Activated B cell treated with CpG ODN at 0.5 μM for 24 hours (primary cell): ENCODE measurements around the gene PMFBP1. TPM values are rescaled to one million over a fixed set of nuclear protein-coding genes. Genes with fewer than 3 reads are reported as not detected.

Source experiments
- ATAC-seq: fragments of 200-7000 bp; cut with Tn5 transposase; one replicate; pipeline ENCODE4 v1.10.0; 2021; ENCODE audit warnings: low read depth, mild to moderate bottlenecking, moderate library complexity
- CTCF ChIA-PET: fragments of 350-600 bp; sonication (Branson Sonifier 250); formaldehyde crosslinking; loops from one replicate; lab custom pipeline; 2021; ENCODE audit warnings: antibody characterized with exemption; lab: Charles Lee
- POLR2A ChIA-PET: fragments of 350-600 bp; sonication (Branson Sonifier 250); formaldehyde crosslinking; loops from one replicate; lab custom pipeline; 2021; ENCODE audit warnings: antibody characterized with exemption; lab: Charles Lee
- DNase-seq: peaks from one replicate; pipeline ENCODE4 v3.0.0; 2022
- H3K27ac Mint-ChIP-seq: one replicate; pipeline ENCODE4 v1.8.0; 2020; ENCODE audit warnings: mixed read lengths
- H3K27me3 Mint-ChIP-seq: one replicate; pipeline ENCODE4 v1.8.0; 2021; ENCODE audit warnings: mixed read lengths
- H3K36me3 Mint-ChIP-seq: one replicate; pipeline ENCODE4 v1.8.0; 2021; ENCODE audit warnings: low read depth, mixed read lengths
- H3K4me1 Mint-ChIP-seq: one replicate; pipeline ENCODE4 v1.8.0; 2021; ENCODE audit warnings: mixed read lengths
- H3K4me3 Mint-ChIP-seq: one replicate; pipeline ENCODE4 v1.8.0; 2020; ENCODE audit warnings: mild to moderate bottlenecking, mixed read lengths
- H3K9me3 Mint-ChIP-seq: one replicate; pipeline ENCODE4 v1.8.0; 2020; ENCODE audit warnings: mixed read lengths
- CTCF ChIP-seq: fragments of 200-600 bp; IDR thresholded peaks from one replicate; pipeline ENCODE4 v1.8.0; 2022; ENCODE audit warnings: antibody characterized with exemption, mild to moderate bottlenecking
- intact Hi-C: fragments of 100-400 bp; cut with micrococcal nuclease; formaldehyde crosslinking; loops from one replicate; pipeline ENCODE4 v1.15.1; 2024
- total RNA-seq: library from RNA; stranded (reverse); gene quantifications from 2 replicates; pipeline ENCODE4 v1.2.3, GENCODE V29; 2022

The PMFBP1 gene
- total RNA-seq, 1 donor from 2014 or later, result 5.7 TPM

DNA sequence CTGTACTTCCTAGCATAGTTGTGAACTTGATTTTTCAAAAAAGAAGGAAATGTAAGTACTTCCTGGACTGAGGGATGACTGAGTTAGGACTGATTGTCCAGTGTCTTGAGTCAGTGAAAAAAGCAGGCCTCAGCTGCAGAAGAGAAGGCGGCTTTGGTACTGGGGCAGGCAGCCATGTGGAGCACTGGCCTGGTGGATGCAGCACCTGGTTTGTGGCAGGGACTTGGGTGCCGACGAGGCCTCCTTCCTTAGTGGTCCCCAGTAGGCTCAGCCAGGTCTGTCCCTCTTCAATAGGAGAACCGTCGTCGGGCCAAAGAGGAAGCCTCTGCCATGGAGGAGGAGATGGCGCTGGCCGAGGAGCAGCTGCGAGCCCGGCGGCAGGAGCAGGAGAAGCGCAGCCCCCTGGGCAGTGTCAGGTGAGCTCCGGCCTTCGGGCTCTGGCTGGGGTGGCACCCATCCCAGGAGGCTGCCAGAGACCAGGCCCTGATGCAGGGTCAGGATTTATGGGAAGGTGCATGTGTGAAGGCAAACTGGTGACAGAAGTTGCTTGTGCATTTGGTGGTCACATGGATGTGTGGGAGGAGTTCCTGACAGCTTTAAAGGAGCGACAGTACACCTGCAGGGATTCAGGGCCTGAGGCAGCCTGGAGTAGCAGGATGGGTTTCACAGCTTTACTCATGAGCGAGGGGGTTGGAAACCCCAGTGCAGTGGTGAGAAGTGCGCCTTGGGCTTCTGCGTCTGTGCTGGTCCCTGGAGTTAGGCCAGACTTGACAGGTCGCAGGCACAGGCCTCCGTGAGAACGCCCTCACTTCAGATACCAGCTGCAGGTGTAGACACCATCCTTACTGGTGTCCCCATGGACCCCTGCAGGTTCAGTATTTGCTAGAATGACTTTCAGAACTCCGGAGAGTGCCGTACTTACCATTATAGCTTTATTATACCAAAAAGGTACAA, 61.0 kb downstream of the PMFBP1 start:
- peaks cover 83% of the 10 kb centered on the region for H3K36me3 Mint-ChIP-seq
- ATAC-seq (no peak), DNase-seq (no peak)
- no peak overlapping the region for H3K27ac Mint-ChIP-seq
- H3K4me1 Mint-ChIP-seq, result no peaks in the 10 kb centered on the region
- intact Hi-C loops, result no loop called here
- ChIA-PET CTCF (interaction anchor here (0.5 kb wide), 1 partner anchor 59 kb away, joined by 3 read pairs; no protein-coding TSS in a partner anchor), POLR2A (no interaction called here)
- no peaks in the 10 kb centered on the region for H3K27me3 Mint-ChIP-seq
- no peak for TF ChIP-seq CTCF
- H3K4me3 Mint-ChIP-seq, result no peak overlapping the region
- peaks cover 5% of the 10 kb centered on the region for H3K9me3 Mint-ChIP-seq

DNA sequence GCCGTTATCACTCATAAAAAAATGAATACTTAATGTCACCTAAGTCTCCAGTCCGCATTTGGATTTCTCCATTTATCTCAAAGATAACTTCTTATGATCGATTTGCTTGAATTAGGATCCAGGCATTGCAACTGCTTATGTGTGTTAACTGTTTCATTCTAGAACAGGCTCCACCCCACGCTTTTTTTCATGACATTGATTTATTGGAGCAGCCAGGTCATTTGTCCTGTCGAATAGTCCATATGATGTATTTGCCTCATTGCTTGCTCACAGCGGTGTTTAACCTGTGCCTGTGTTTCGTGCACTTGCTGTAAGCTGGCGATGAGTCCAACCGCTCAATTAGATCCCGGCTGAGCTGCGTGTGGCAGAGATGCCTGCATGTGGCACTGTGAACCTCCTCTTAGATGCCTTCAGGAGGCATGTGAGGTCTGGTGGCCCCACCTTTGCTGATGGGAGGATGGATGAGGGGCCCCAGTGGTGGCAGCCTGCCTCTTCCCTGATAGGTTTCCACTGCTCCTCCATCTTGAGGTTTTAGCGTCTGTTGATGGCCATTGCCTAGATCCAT, 61.9 kb downstream of the PMFBP1 start:
- Mint-ChIP-seq H3K9me3 (peaks cover 5% of the 10 kb centered on the region), H3K4me3 (no peak overlapping the region), H3K4me1 (no peaks in the 10 kb centered on the region), H3K36me3 (peaks cover 90% of the 10 kb centered on the region), H3K27ac (no peak overlapping the region), H3K27me3 (no peaks in the 10 kb centered on the region)
- DNase-seq, result no peak
- TF ChIP-seq CTCF, result no peak
- intact Hi-C loops, result no loop called here
- ChIA-PET POLR2A (interaction anchor here (0.6 kb wide), 1 partner anchor 127 kb away, joined by 7 read pairs; no protein-coding TSS in a partner anchor), CTCF (no interaction called here)
- ATAC-seq, result no peak

- no peak overlapping the region for H3K27ac Mint-ChIP-seq
- no peaks in the 10 kb centered on the region for H3K4me1 Mint-ChIP-seq
- ChIA-PET POLR2A (no interaction called here), CTCF (no interaction called here)
- H3K36me3 Mint-ChIP-seq, result peaks cover 96% of the 10 kb centered on the region
- H3K9me3 Mint-ChIP-seq, result no peaks in the 10 kb centered on the region
- no peak for DNase-seq
- TF ChIP-seq CTCF, result no peak
- no peaks in the 10 kb centered on the region for H3K27me3 Mint-ChIP-seq
- H3K4me3 Mint-ChIP-seq, result no peak overlapping the region
- no peak for ATAC-seq
- intact Hi-C loops, result no loop called here
Observed at GRCh38 chr16:72109300-72109699, 62.7 kb downstream of the PMFBP1 start.

- no peaks in the 10 kb centered on the region for H3K4me1 Mint-ChIP-seq
- no peak for ATAC-seq
- CTCF ChIA-PET, result no interaction called here
- TF ChIP-seq CTCF, result no peak
- H3K27me3 Mint-ChIP-seq, result no peaks in the 10 kb centered on the region
- no peak overlapping the region for H3K27ac Mint-ChIP-seq
- no peaks in the 10 kb centered on the region for H3K9me3 Mint-ChIP-seq
- no peak for DNase-seq
- H3K4me3 Mint-ChIP-seq, result no peak overlapping the region
- POLR2A ChIA-PET, result no interaction called here
- H3K36me3 Mint-ChIP-seq, result peaks cover 99% of the 10 kb centered on the region
- intact Hi-C loops, result no loop called here
Observed at GRCh38 chr16:72108353-72109102, 63.4 kb downstream of the PMFBP1 start.

- H3K36me3 Mint-ChIP-seq, result peaks cover 99% of the 10 kb centered on the region
Observed at GRCh38 chr16:72107371-72107770, 64.6 kb downstream of the PMFBP1 start.

More at GRCh38 chr16:72107371-72107770, 64.6 kb downstream of the PMFBP1 start:
- no peaks in the 10 kb centered on the region for H3K27me3 Mint-ChIP-seq
- ATAC-seq (no peak), DNase-seq (no peak)
- H3K4me3 Mint-ChIP-seq, result no peak overlapping the region
- POLR2A ChIA-PET, result no interaction called here
- H3K27ac Mint-ChIP-seq, result no peak overlapping the region
- intact Hi-C loops, result no loop called here
- no peaks in the 10 kb centered on the region for H3K9me3 Mint-ChIP-seq
- peaks cover 2% of the 10 kb centered on the region for H3K4me1 Mint-ChIP-seq
- no peak for TF ChIP-seq CTCF
- CTCF ChIA-PET, result no interaction called here
